LHCN-M2 (cell line): ENCODE measurements around the gene OPHN1. TPM values are rescaled to one million over a fixed set of nuclear protein-coding genes. Genes with fewer than 3 reads are reported as not detected.
"Not testable (repeated sequence)": the region's sequence is repeated elsewhere in the genome, so short reads cannot be mapped to it uniquely, and the experiment has no call there.

Experiments
- DNase-seq: peaks from one replicate; pipeline ENCODE4 v3.0.0-alpha.2; 2012; ENCODE audit warnings: low read depth
- total RNA-seq: library from RNA; depleted of rRNA; stranded (reverse); fragments of >200 nt; gene quantifications from 2 replicates; pipeline ENCODE4 v1.2.3, GENCODE V29; 2014

The OPHN1 gene
- total RNA-seq, 1 experiment from 2014 or later, result 4.5 TPM

GRCh38 chrX:68421636-68422035, 11.7 kb downstream of the OPHN1 start:
- peak; percentile 10 for DNase-seq

- DNase-seq, result no peak
Observed at GRCh38 chrX:68420559-68420958, 12.7 kb downstream of the OPHN1 start.

GRCh38 chrX:68419975-68420374, 13.3 kb downstream of the OPHN1 start:
- no peak for DNase-seq

GRCh38 chrX:68417651-68418050, 15.6 kb downstream of the OPHN1 start:
- no peak for DNase-seq

- DNase-seq, result peak; percentile 12
Observed at GRCh38 chrX:68416592-68416991, 16.7 kb downstream of the OPHN1 start.

- peak; percentile 77 for DNase-seq
Observed at GRCh38 chrX:68415316-68415715, 18.0 kb downstream of the OPHN1 start.

- no peak for DNase-seq
Observed at GRCh38 chrX:68413254-68413653, 20.0 kb downstream of the OPHN1 start.

GRCh38 chrX:68411729-68412128, 21.6 kb downstream of the OPHN1 start:
- no peak for DNase-seq

- DNase-seq, result no peak
Observed at GRCh38 chrX:68409194-68409593, 24.1 kb downstream of the OPHN1 start.

- DNase-seq, result no peak
Observed at GRCh38 chrX:68403522-68403921, 29.8 kb downstream of the OPHN1 start.

GRCh38 chrX:68403038-68403437, 30.3 kb downstream of the OPHN1 start:
- DNase-seq, result no peak

GRCh38 chrX:68402094-68402493, 31.2 kb downstream of the OPHN1 start:
- no peak for DNase-seq

- DNase-seq, result no peak
Observed at GRCh38 chrX:68398291-68398690, 35.0 kb downstream of the OPHN1 start.

- DNase-seq, result no peak
Observed at GRCh38 chrX:68396953-68397352, 36.3 kb downstream of the OPHN1 start.

- DNase-seq, result not testable (repeated sequence)
Observed at GRCh38 chrX:68389419-68389960, 43.8 kb downstream of the OPHN1 start.

- DNase-seq, result no peak
Observed at GRCh38 chrX:68387776-68388175, 45.5 kb downstream of the OPHN1 start.

- no peak for DNase-seq
Observed at GRCh38 chrX:68383540-68383939, 49.8 kb downstream of the OPHN1 start.

GRCh38 chrX:68377579-68377978, 55.7 kb downstream of the OPHN1 start:
- DNase-seq, result not testable (repeated sequence)

- DNase-seq, result no peak
Observed at GRCh38 chrX:68376373-68376772, 56.9 kb downstream of the OPHN1 start.

GRCh38 chrX:68375803-68376202, 57.5 kb downstream of the OPHN1 start:
- DNase-seq, result no peak

GRCh38 chrX:68372665-68373064, 60.6 kb downstream of the OPHN1 start:
- DNase-seq, result no peak

- DNase-seq, result no peak
Observed at GRCh38 chrX:68369559-68369958, 63.7 kb downstream of the OPHN1 start.

- DNase-seq, result peak; percentile 85
Observed at GRCh38 chrX:68365341-68365740, 68.0 kb downstream of the OPHN1 start.

- no peak for DNase-seq
Observed at GRCh38 chrX:68363984-68364383, 69.3 kb downstream of the OPHN1 start.
